Motor neuron (in vitro differentiated cells): ENCODE measurements around the gene RIIAD1. TPM values are rescaled to one million over a fixed set of nuclear protein-coding genes. Genes with fewer than 3 reads are reported as not detected.
"Not testable (repeated sequence)": the region's sequence is repeated elsewhere in the genome, so short reads cannot be mapped to it uniquely, and the experiment has no call there.

ENCODE experiments used
- ATAC-seq, 8 experiments: fragments of 200-7000 bp; cut with Tn5 transposase; replicated peaks in 6 of 8; 2 replicates each; pipeline ENCODE4 v1.8.0; 2021; ENCODE audit warnings: mild to moderate bottlenecking in 8 of 8, moderate library complexity in 8 of 8
- H3K27ac ChIP-seq, 2 donors: fragments of 250-450 bp; sonication (Bioruptor Pico); 2 replicates each; pipeline ENCODE4 v1.9.0; 2021; ENCODE audit warnings: antibody characterized with exemption in 2 of 2, mild to moderate bottlenecking in 2 of 2, moderate library complexity in 1 of 2
- H3K4me1 ChIP-seq, 2 donors: fragments of 250-450 bp; sonication (Bioruptor Pico); replicated peaks in 1 of 2; 2 replicates each; pipeline ENCODE4 v1.6.1; 2021; ENCODE audit warnings: antibody characterized with exemption in 2 of 2, mild to moderate bottlenecking in 2 of 2, moderate library complexity in 1 of 2
- H3K4me3 ChIP-seq, 5 donors: fragments of 250-450 bp; sonication (Bioruptor Pico); 2 replicates each; pipeline ENCODE4 v1.9.0; 2021; ENCODE audit warnings: antibody characterized with exemption in 5 of 5, mild to moderate bottlenecking in 5 of 5, moderate library complexity in 4 of 5
- WGBS, 10 experiments: fragments of 450-650 bp; shearing (Covaris generic); methylation state at CpG; one replicate each; pipeline ENCODE4 v1.0.0; 2022; 5-methylcytosine and 5-hydroxymethylcytosine counted together
- in situ Hi-C, 9 experiments: fragments of 400-800 bp; cut with MboI; loops; one replicate each; pipeline ENCODE4 v1.15.0; 2021; ENCODE audit warnings: low sequenced_read_pairs in 9 of 9, low pct_unique_long_range_greater_than_20kb in 2 of 9; ENCODE audit not compliant: unreplicated experiment in 9 of 9
- total RNA-seq, 8 experiments: library from RNA; unstranded; fragments of 300-600 nt; gene quantifications; 2 replicates each; pipeline versions ENCODE4 v1.2.3 to v1.2.4, GENCODE V29; 2022

The RIIAD1 gene
- total RNA-seq, 8 experiments from 2014 or later, result 1.1 to 20.8 (median 9.0) TPM; not detected in 2

GRCh38 chr1:151728151-151729054 lies 7.1 kb downstream of the RIIAD1 start:
- Histone ChIP-seq H3K4me3 (peak overlapping the region in 3 of 5 donors; percentile 10 to 14 (median 11)), H3K4me1 (peaks cover 23 to 28% of the 10 kb centered on the region in 2 donors), H3K27ac (peak overlapping the region; percentile 52 to 75)
- 0 to 90% (median 32%) methylated on average over 2 to 14 of the region's 19 CpGs; no CpG with 5 or more reads in 1 of the 10 experiments for WGBS, 10 experiments
- in situ Hi-C loops, result loop anchor here in 2 of 9 experiments (25.0 kb wide), 2 partner anchors 141 to 291 kb away; no protein-coding TSS in a partner anchor
- peak; percentile 87 to 97 (median 94) for ATAC-seq

GRCh38 chr1:151729157-151729965 lies 8.0 kb downstream of the RIIAD1 start:
- Histone ChIP-seq H3K27ac (no peak overlapping the region), H3K4me3 (no peak overlapping the region), H3K4me1 (peaks cover 19 to 28% of the 10 kb centered on the region in 2 donors)
- 30 to 69% (median 54%) methylated on average over 3 to 9 of the region's 10 CpGs; no CpG with 5 or more reads in 2 of the 10 experiments for whole genome bisulfite sequencing, 10 experiments
- no peak for ATAC-seq
- in situ Hi-C loops, result loop anchor here in 2 of 9 experiments (25.0 kb wide), 2 partner anchors 142 to 292 kb away; no protein-coding TSS in a partner anchor

- 56 to 94% (median 79%) methylated on average over 2 to 4 of the region's 4 CpGs; no CpG with 5 or more reads in 2 of the 10 experiments for WGBS, 10 experiments
- Histone ChIP-seq H3K4me3 (no peak overlapping the region), H3K4me1 (peaks cover 18 to 28% of the 10 kb centered on the region in 2 donors), H3K27ac (no peak overlapping the region)
- no peak for ATAC-seq
- in situ Hi-C loops, result loop anchor here in 2 of 9 experiments (25.0 kb wide), 2 partner anchors 143 to 293 kb away; no protein-coding TSS in a partner anchor
These were observed 8.6 kb downstream of the RIIAD1 start for GRCh38 chr1:151729966-151730291.

- WGBS, 10 experiments, result 40 to 100% (median 75%) methylated on average over 1 to 3 of the region's 3 CpGs; no CpG with 5 or more reads in 1 of the 10 experiments
- ATAC-seq, result no peak
- H3K4me1 ChIP-seq, result peaks cover 10 to 17% of the 10 kb centered on the region in 2 donors
- no peak overlapping the region for H3K27ac ChIP-seq
- in situ Hi-C loops, result loop anchor here in 2 of 9 experiments (25.0 kb wide), 2 partner anchors 146 to 296 kb away; no protein-coding TSS in a partner anchor
- no peak overlapping the region for H3K4me3 ChIP-seq
These were observed 11.8 kb downstream of the RIIAD1 start for GRCh38 chr1:151733126-151733525.

GRCh38 chr1:151733995-151734394 lies 12.7 kb downstream of the RIIAD1 start:
- not testable (repeated sequence) for H3K4me3 ChIP-seq, H3K27ac ChIP-seq, ATAC-seq, H3K4me1 ChIP-seq
- WGBS, 10 experiments, result 64 to 97% (median 82%) methylated on average over 1 to 9 of the region's 9 CpGs; no CpG with 5 or more reads in 1 of the 10 experiments
- in situ Hi-C loops, result loop anchor here in 2 of 9 experiments (25.0 kb wide), 2 partner anchors 147 to 297 kb away; no protein-coding TSS in a partner anchor

GRCh38 chr1:151737026-151737425 lies 15.7 kb downstream of the RIIAD1 start:
- ATAC-seq, result no peak
- in situ Hi-C loops, result loop anchor here in 2 of 9 experiments (25.0 kb wide), 2 partner anchors 150 to 300 kb away; no protein-coding TSS in a partner anchor
- 0 to 50% (median 26%) methylated on average over 1 to 2 of the region's 2 CpGs; no CpG with 5 or more reads in 4 of the 10 experiments for WGBS, 10 experiments
- no peaks in the 10 kb centered on the region for H3K4me1 ChIP-seq
- no peak overlapping the region for H3K27ac ChIP-seq
- H3K4me3 ChIP-seq, result no peak overlapping the region

GRCh38 chr1:151737479-151737878 lies 16.2 kb downstream of the RIIAD1 start:
- in situ Hi-C loops, result loop anchor here in 2 of 9 experiments (25.0 kb wide), 2 partner anchors 150 to 300 kb away; no protein-coding TSS in a partner anchor
- no peak for ATAC-seq
- Histone ChIP-seq H3K4me3 (no peak overlapping the region), H3K27ac (no peak overlapping the region), H3K4me1 (no peaks in the 10 kb centered on the region)

GRCh38 chr1:151739590-151740355 lies 18.5 kb downstream of the RIIAD1 start:
- no peak for ATAC-seq
- H3K4me1 ChIP-seq, result no peaks in the 10 kb centered on the region
- H3K4me3 ChIP-seq, result no peak overlapping the region
- 17 to 62% (median 46%) methylated on average over 1 to 3 of the region's 3 CpGs; no CpG with 5 or more reads in 4 of the 10 experiments for WGBS, 10 experiments
- in situ Hi-C loops, result loop anchor here in 2 of 9 experiments (25.0 kb wide), 2 partner anchors 152 to 302 kb away; no protein-coding TSS in a partner anchor
- no peak overlapping the region for H3K27ac ChIP-seq

- no peaks in the 10 kb centered on the region for H3K4me1 ChIP-seq
- no peak overlapping the region for H3K27ac ChIP-seq
- WGBS, 10 experiments, result 20 to 100% (median 77%) methylated on average over 1 to 4 of the region's 4 CpGs; no CpG with 5 or more reads in 4 of the 10 experiments
- no peak for ATAC-seq
- H3K4me3 ChIP-seq, result no peak overlapping the region
- in situ Hi-C loops, result loop anchor here in 2 of 9 experiments (25.0 kb wide), 2 partner anchors 154 to 304 kb away; no protein-coding TSS in a partner anchor
These were observed 20.2 kb downstream of the RIIAD1 start for GRCh38 chr1:151741516-151741915.

- WGBS, 10 experiments, result 0 to 86% (median 67%) methylated on average over 1 of the region's 1 CpG; no CpG with 5 or more reads in 4 of the 10 experiments
- no peaks in the 10 kb centered on the region for H3K4me1 ChIP-seq
- H3K4me3 ChIP-seq, result no peak overlapping the region
- in situ Hi-C loops, result no loop called here
- ATAC-seq, result peak in 2 of 8 experiments; percentile 42 to 57
- no peak overlapping the region for H3K27ac ChIP-seq
These were observed 35.0 kb downstream of the RIIAD1 start for GRCh38 chr1:151756291-151756690.

- peaks cover 8 to 9% of the 10 kb centered on the region in 2 donors for H3K4me1 ChIP-seq
- no peak for ATAC-seq
- no peak overlapping the region for H3K27ac ChIP-seq
- no peak overlapping the region for H3K4me3 ChIP-seq
- in situ Hi-C loops, result no loop called here
These were observed 37.9 kb downstream of the RIIAD1 start for GRCh38 chr1:151759241-151759640.
